ENCODE results near the gene THAP5.
"Not testable (repeated sequence)": the region's sequence is repeated elsewhere in the genome, so short reads cannot be mapped to it uniquely, and the experiment has no call there.

The THAP5 gene

GRCh38 chr7:108586274-108586710 lies 16.8 kb upstream of the THAP5 start:
- DNase-seq (ENCODE audit: extremely low spot score, insufficient read length, low read depth) = no peak
- FAIRE-seq = no peak

DNA sequence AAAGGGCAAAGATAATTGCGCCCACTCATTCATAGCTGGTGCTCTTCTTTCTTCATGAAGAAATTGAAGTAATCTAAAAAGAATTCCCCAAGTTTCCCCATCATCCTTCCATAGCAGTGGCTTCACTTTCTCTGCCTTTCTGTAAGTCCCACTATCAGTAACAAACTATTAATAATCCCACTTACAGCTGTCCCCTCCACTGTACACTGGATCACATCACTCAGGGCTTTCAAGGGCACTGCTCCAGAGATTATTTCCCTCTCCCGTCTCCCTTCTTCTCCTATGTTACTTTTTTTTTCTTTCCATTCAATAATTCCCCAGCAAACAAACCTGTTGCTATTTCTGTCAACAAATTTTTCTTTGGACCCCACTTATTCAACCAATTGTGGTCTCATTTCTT lies 16.3 kb upstream of the THAP5 start:
- DNase-seq (ENCODE audit: extremely low spot score, insufficient read length, low read depth) = no peak
- no peak for FAIRE-seq

DNA sequence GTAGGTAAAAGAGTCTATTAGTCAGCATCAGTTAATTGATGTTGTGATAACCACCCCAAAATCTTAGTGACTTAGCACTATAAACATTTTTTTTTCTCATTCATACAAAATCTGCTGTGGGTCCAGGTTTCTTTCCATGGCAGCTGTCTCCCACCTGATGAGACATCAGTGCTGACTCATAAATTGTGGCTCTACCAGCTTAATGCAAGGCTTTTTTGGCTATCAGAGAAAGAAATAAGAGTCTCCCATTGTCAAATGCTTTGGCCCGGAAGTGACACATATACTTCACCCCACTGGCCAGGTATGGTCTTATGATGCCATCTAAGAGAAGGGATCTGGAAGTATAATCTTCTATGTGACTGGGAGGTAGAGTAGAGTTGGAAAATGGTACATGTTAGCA lies 14.7 kb upstream of the THAP5 start:
- DNase-seq (ENCODE audit: extremely low spot score, insufficient read length, low read depth) (no peak), FAIRE-seq (no peak)

GRCh38 chr7:108581655-108582491 lies 12.4 kb upstream of the THAP5 start:
- no peak for FAIRE-seq

DNA sequence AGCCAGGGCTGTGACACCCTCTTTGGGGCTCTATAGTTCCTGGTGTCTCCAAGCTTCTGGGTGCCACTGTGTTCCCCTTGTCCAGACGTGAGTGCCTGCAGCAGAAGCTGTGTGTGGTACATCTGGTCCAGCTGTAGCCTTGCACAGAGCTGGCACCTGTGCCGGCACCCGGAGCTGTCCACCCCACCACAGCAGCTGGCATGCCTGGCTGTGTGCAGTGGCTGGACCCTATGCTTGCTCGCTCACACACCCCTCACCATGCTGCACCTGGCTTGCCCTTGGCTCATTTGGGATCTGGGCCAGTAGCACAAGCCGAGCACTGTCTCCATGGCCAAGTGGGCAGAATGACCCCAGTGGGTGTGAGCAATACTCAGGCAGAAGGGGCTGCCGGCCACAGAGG lies 10.8 kb upstream of the THAP5 start:
- DNase-seq (ENCODE audit: extremely low spot score, insufficient read length, low read depth) (no peak), FAIRE-seq (no peak)

More at GRCh38 chr7:108581655-108582491, 12.4 kb upstream of the THAP5 start:
- no peak for DNase-seq (ENCODE audit: extremely low spot score, insufficient read length, low read depth)

GRCh38 chr7:108578937-108579336 lies 9.4 kb upstream of the THAP5 start:
- DNase-seq (ENCODE audit: extremely low spot score, insufficient read length, low read depth) = no peak
- FAIRE-seq = no peak

DNA sequence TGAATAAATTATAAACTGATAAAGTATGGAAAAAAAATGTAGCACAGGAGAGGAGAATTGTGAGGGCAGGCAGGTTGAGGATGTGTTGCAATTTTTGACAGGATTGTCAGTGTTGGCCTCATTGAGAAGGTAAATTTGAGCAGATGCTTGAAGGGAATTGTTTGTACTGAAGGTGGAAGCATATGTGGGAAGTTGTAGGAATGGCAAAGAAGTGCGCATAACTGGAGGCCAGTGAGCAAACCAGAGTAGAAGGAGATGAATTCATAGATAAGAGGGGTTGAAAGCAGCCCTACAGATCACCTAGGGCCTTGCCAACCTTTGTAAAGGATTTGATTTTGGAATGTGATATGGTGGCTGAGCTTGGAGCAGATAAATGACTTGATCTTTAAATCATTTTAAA lies 6.6 kb upstream of the THAP5 start:
- no peak for FAIRE-seq

GRCh38 chr7:108575156-108575555 lies 5.7 kb upstream of the THAP5 start:
- FAIRE-seq (no peak), DNase-seq (ENCODE audit: extremely low spot score, insufficient read length, low read depth) (no peak)

More for the DNA sequence above, 6.6 kb upstream of the THAP5 start:
- DNase-seq (ENCODE audit: extremely low spot score, insufficient read length, low read depth) = no peak

- FAIRE-seq (no peak), DNase-seq (ENCODE audit: extremely low spot score, insufficient read length, low read depth) (no peak)
Observed at GRCh38 chr7:108572480-108572879, 3.0 kb upstream of the THAP5 start.

DNA sequence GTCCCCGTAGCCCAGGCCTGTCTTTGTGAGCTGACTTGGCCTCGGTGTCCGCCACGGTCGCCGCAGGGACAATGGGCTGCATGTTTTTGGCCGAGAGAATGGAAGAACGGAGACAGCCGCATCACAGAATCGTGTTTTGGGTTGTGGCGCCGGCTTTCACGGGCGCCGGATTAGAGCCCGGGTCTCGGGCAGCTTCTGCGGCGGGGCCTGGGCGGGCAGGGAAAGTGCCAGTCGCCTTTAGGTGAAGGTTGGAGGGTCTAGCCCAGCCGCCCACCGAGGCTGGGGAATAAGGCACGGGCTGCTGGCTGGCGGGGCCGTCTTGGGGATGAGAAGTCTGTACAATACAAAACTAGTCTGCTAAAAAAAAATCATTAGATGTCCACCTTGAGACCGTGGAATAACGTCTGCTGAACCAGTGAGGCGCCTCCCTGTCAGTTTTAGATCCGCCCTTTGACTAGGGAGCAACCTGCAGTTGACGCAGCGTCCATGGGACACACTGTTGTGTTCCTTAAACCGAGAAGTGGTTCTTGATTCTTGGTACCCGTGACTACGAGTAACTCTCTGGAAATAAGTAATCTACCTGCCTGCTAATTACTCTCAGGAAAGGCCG lies 745 bp upstream of the THAP5 start:
- FAIRE-seq (peak; percentile 72), DNase-seq (ENCODE audit: extremely low spot score, insufficient read length, low read depth) (no peak)

DNA sequence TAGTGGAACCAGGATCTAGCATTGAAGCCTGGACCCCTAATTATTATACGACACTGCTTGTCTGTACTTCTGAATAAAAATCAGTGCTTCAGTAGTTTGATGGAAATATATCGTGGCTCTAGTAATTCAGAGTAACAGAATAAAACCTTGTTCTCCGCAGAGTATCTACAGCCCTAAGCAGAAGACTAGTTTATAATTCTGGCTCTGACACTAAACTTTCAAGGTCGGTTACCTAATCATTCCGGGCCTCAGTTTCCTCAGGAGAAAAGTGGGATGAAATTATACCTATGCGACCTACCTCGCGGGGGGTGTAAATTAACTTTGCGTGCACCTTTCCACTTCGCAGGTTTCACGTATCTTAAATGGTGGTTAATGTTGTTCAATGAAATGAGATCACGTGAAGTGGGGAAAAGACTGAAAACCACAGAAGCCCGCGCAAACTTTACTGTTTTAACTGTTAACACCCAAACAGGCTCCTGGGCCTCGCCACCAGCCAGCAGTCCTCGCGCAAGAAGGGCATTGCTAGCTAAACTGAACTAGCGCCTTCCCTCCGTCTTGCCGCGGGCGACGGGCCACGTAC lies 615 bp downstream of the THAP5 start:
- no peak for DNase-seq (ENCODE audit: extremely low spot score, insufficient read length, low read depth)
- no peak for FAIRE-seq

GRCh38 chr7:108565987-108566386 lies 3.5 kb downstream of the THAP5 start:
- DNase-seq (ENCODE audit: extremely low spot score, insufficient read length, low read depth) (no peak), FAIRE-seq (no peak)

DNA sequence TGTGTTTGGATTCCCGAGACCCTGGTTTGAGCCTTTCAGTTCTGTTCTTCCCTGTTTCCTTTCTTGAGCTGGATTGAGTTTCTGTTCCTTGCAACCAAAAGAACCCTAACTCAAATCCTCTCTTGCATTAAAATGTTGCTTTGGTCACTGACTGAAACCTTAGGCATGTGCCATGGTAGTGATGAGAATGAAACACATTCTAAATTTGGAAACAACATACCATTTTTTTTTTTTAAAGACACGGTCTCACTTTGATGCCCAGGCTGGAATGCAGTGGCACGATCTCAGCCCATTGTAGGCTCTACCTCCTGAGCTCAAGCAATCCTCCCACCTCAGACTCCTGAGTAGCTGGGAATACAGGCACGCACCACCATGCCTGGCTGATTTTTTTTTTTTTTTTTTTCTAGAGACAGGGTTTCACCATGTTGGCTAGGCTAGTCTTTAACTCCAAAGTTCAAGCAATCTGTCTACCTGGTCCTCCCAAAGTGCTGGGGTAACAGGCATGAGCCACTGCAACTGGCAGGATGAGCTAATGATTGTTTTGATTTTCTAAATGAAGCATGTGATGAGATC lies 8.4 kb downstream of the THAP5 start:
- DNase-seq (ENCODE audit: extremely low spot score, insufficient read length, low read depth) = no peak
- FAIRE-seq = no peak

- FAIRE-seq (no peak), DNase-seq (ENCODE audit: extremely low spot score, insufficient read length, low read depth) (no peak)
Observed at GRCh38 chr7:108559253-108559652, 10.3 kb downstream of the THAP5 start.

DNA sequence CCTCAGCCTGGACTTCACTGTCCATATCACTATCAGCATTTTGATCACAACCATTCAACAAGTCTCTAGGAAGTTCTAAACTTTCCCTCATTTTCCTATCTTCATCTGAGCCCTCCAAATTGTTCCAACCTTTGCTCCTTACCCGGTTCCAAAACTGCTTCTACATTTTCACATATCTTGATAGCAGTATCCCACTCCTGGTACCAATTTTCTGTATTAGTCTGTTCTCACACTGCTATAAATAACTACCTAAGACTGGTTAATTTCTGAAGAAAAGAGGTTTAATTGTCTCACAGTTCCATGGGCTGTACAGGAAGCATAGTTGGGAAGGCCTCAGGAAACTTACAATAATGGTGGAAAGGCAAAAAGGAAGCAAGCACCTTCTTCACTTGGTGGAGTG lies 11.9 kb downstream of the THAP5 start:
- FAIRE-seq = no peak
- DNase-seq (ENCODE audit: extremely low spot score, insufficient read length, low read depth) = no peak

DNA sequence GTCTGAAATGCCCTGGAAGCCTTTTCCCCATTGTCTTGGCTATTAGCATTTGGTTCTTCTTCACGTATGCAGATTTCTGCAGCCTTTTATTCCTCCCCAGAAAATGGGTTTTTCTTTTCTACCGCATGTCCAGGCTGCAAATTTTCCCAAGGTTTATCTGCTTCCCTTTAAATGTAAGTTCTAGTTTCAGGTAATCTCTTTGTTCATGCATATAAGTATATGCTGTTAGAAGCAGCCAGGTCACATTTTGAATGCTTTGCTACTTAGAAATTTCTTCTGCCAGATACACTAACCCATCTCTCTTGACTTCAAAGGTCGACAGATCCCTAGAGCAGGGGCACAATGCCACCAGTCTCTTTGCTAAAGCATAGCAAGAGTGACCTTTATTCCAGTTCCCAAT lies 12.3 kb downstream of the THAP5 start:
- no peak for FAIRE-seq

DNA sequence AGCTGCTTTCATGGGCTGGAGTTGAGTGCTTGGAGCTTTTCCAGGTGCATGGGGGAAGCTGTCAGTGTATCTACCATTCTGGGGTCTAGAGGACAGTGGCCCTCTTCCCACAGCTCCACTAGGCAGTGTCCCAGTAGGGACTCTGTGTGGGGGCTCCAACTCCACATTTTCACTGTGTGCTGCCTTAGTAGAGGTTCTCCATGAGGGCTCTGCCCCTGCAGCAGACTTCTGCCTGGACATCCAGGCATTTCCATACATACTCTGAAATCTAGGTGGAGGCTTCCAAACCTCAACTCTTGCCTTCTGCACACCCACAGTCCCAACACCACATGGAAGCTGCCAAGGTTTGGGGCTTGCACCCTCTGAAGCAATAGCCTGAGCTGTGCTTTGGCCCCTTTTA lies 12.8 kb downstream of the THAP5 start:
- not testable (repeated sequence) for DNase-seq (ENCODE audit: extremely low spot score, insufficient read length, low read depth); FAIRE-seq

More for the DNA sequence above, 12.3 kb downstream of the THAP5 start:
- DNase-seq (ENCODE audit: extremely low spot score, insufficient read length, low read depth) = no peak

- not testable (repeated sequence) for FAIRE-seq; DNase-seq (ENCODE audit: extremely low spot score, insufficient read length, low read depth)
Observed at GRCh38 chr7:108548141-108548896, 21.2 kb downstream of the THAP5 start.

DNA sequence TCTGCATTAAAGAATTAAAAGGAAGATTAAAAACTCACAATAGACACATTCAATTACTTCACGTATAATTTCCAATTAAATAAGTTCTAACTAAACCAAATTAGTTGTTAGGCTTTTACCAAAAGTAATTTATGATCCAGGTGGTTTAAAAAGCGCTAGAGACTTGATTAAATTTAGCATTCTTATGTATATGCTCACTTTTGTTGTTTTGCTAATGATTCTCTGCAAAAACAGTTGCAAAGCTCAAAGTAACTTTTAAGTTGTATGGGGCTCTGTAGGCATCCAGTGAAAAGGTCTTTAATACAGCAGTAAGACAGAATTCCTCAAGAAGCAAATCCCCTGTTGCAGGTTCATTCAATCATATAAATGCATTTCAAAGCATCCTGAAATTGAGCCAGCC lies 28.0 kb downstream of the THAP5 start:
- DNase-seq (ENCODE audit: extremely low spot score, insufficient read length, low read depth) (no peak), FAIRE-seq (no peak)

DNA sequence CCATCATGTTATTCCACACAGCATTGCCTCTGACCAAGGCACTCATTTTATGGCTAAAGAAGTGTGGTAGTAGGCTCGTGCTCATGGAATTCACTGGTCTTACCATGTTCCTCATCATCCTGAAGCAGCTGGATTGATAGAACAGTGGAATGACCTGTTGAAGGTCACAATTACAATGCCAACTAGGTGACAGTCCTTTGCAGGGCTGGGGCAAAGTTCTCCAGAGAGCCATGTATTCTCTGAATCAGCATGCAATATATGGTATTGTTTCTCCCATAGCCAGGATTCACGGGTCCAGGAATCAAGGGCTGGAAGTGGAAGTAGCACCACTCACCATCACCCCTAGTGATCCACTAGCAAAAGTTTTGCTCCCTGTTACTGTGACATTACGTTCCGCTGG lies 30.8 kb downstream of the THAP5 start:
- not testable (repeated sequence) for FAIRE-seq; DNase-seq (ENCODE audit: extremely low spot score, insufficient read length, low read depth)
